Midbrain (tissue), 1 donor: ENCODE measurements around the gene LMNTD2.

Source experiments
- DNase-seq: peaks from one replicate; lab custom pipeline; 2025; lab: John Stamatoyannopoulos, UW

The LMNTD2 gene

GRCh38 chr11:551596-551995 is 8.9 kb downstream of the LMNTD2 start:
- DNase-seq, result no peak

GRCh38 chr11:551131-551530 is 9.4 kb downstream of the LMNTD2 start:
- no peak for DNase-seq

GRCh38 chr11:550746-551085 is 9.8 kb downstream of the LMNTD2 start:
- DNase-seq, result no peak

- no peak for DNase-seq
Measured at GRCh38 chr11:550021-550745, 10.4 kb downstream of the LMNTD2 start.

GRCh38 chr11:548700-549603 is 11.6 kb downstream of the LMNTD2 start:
- DNase-seq, result no peak

GRCh38 chr11:545171-545570 is 15.4 kb downstream of the LMNTD2 start:
- DNase-seq, result no peak

- no peak for DNase-seq
Measured at GRCh38 chr11:544817-545166, 15.7 kb downstream of the LMNTD2 start.

GRCh38 chr11:541433-541885 is 19.1 kb downstream of the LMNTD2 start:
- no peak for DNase-seq

- DNase-seq, result no peak
Measured at GRCh38 chr11:540583-541432, 19.7 kb downstream of the LMNTD2 start.

GRCh38 chr11:539971-540481 is 20.5 kb downstream of the LMNTD2 start:
- DNase-seq, result no peak

GRCh38 chr11:538431-539051 is 22.0 kb downstream of the LMNTD2 start:
- no peak for DNase-seq

GRCh38 chr11:537622-538430 is 22.7 kb downstream of the LMNTD2 start:
- DNase-seq, result no peak

GRCh38 chr11:536841-537621 is 23.5 kb downstream of the LMNTD2 start, which contains the start of gene LRRC56:
Gene LRRC56 (plus strand): TSS chr11:537527. CDS start chr11:540685, 3,158 bp downstream.
- DNase-seq, result no peak

- peak; percentile 95 for DNase-seq
Measured at GRCh38 chr11:535519-536454, 24.8 kb downstream of the LMNTD2 start, which contains the start of gene HRAS. Gene HRAS (minus strand): TSS chr11:535576.

- no peak for DNase-seq
Measured at GRCh38 chr11:535210-535518, 25.4 kb downstream of the LMNTD2 start.

- no peak for DNase-seq
Measured at GRCh38 chr11:534396-535209, 25.9 kb downstream of the LMNTD2 start.

GRCh38 chr11:533586-534395 is 26.7 kb downstream of the LMNTD2 start:
- no peak for DNase-seq
